ELR (cell line): ENCODE results near the gene GGTLC1.

ENCODE experiments used
- DNase-seq: peaks from one replicate; pipeline ENCODE4 v3.0.0-alpha.2; 2015; ENCODE audit warnings: low read depth

GGTLC1 gene

GRCh38 chr20:23966298-23966697 lies 22.3 kb downstream of the GGTLC1 start:
- DNase-seq: no peak

GRCh38 chr20:23963941-23964340 lies 24.6 kb downstream of the GGTLC1 start:
- DNase-seq: no peak

DNA sequence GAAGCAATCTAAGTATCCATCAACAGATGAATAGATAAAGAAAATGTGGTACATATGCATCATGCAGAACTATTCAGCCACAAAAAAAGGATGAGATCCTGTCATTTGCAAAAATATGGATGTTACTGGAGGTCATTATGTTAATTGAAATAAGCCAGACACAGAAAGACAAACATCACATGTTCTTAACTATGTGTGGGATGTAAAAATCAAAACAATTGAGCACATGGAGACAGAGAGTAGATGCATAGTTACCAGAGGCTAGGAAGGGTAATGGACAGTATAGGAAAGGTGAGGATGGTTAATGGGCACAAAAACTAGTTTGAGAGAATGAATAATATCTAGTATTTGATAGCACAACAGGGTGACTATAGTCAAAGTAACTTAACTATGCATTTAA lies 26.3 kb downstream of the GGTLC1 start:
- no peak for DNase-seq

GRCh38 chr20:23959054-23959453 lies 29.5 kb downstream of the GGTLC1 start:
- DNase-seq: no peak

DNA sequence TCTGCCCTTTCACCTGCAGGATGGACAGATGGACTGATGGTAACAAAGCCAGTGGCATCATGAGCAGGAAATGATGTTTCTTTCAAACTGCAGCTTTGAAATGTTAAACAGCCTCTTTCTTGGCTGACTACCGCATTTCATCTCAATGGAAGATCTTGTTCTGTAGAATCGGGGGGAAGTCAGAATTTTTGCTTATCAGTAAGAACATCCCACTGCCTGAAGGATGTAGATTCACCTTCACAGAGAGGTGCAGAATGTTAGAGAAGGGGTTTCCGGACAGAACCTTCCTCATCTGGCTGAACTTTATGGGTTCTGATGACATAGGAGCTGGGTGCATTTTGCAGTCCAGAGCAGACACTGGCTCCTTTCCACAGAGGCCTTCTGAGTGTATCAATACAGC lies 32.7 kb downstream of the GGTLC1 start:
- no peak for DNase-seq

- DNase-seq: no peak
Observed at GRCh38 chr20:23954008-23954745, 34.4 kb downstream of the GGTLC1 start.

DNA sequence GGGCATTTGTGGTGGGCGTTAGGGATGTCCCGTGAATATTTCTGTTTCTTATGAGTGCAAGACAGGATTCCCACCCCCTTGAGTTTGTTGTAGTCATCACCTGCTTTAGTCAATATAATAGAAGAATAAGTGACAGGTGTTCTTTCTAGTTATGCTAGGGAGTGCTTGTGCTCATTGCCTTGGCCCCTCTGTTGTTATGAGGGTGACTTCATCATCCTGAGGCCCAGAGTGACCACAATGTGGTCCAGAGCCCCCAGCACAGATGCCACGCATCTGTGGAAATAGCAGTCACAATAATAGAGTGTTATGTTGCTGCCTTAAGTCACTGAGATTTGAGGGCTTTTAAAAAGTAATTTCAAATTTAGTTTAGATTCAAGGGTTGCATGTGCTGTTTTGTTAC lies 42.4 kb downstream of the GGTLC1 start:
- DNase-seq: no peak

- DNase-seq: no peak
Observed at GRCh38 chr20:23943304-23943703, 45.3 kb downstream of the GGTLC1 start.

DNA sequence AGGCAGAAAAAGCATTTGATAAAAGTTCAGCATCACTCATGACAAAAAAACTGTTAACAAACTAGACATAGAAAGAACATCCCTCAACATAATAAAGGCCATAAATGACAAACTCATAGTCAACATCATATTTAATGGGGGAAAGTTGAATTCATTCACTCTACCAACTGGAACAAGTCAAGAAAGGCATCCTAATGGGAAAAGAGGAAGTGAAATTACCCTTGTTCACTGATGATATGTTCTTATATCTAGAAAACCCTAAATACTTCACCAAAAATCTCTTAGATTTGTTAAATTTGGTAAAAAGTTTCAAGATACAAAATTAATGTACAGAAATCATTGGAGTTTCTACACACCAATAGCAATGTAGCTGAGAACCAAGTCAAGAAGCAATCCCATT lies 48.9 kb downstream of the GGTLC1 start:
- DNase-seq: no peak

DNA sequence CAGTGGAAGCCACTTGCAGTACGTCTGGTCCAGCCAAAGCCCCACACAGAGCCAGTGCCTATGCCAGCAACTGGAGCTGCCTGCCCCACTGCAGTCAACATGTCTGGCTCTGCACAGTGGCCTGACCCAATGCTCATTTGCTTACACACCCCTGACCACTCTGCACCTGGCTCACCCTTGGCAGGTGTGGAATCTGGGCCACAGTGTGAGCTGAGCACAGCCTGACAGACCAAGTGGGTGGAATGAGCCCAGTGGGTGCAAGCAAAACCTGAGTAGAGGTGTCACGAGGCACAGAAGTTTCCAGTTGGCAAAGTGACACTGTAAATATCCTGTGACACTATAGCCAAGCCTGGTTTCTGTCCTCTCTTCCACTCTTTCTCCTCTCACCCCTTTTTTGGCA lies 49.5 kb downstream of the GGTLC1 start:
- no peak for DNase-seq

GRCh38 chr20:23938118-23938438 lies 50.5 kb downstream of the GGTLC1 start:
- no peak for DNase-seq

- DNase-seq: peak; percentile 52
Observed at GRCh38 chr20:23937303-23938117, 51.1 kb downstream of the GGTLC1 start.
